GM12875 (cell line): Measurements from ENCODE around the gene C9orf57.

Source experiments
- H3K4me3 ChIP-seq: one replicate; pipeline ENCODE4 v1.5.1; 2011; ENCODE audit warnings: low read depth, low read length, control low read depth
- TF ChIP-seq, protein P1 (sequence below): IDR thresholded peaks from 2 replicates; pipeline ENCODE4 v1.5.1; 2011; ENCODE audit warnings: low read depth, mild to moderate bottlenecking, control low read depth, inconsistent platforms, low read length, moderate library complexity, borderline replicate concordance; ENCODE audit not compliant: insufficient read depth

The C9orf57 gene

DNA sequence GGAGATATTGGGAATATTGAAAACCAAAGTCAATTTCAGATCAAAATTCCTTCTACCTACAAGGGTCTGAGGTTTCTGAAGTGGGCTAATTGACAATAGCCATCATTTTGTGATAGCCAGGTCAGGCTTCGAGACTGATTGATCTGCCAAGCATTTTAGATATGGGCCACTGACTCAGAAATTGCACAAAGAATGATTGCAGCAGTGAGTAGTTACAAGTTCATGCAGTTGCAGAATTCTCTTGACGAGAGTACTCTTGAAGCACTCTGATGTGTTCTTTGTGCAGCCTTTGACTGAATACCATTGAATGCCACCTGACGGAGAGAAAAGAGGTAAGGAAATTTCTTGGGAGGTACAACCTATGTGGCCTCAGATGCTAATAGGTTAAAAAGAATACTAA is 8.3 kb downstream of the C9orf57 start:
- TF ChIP-seq, protein P1, sequence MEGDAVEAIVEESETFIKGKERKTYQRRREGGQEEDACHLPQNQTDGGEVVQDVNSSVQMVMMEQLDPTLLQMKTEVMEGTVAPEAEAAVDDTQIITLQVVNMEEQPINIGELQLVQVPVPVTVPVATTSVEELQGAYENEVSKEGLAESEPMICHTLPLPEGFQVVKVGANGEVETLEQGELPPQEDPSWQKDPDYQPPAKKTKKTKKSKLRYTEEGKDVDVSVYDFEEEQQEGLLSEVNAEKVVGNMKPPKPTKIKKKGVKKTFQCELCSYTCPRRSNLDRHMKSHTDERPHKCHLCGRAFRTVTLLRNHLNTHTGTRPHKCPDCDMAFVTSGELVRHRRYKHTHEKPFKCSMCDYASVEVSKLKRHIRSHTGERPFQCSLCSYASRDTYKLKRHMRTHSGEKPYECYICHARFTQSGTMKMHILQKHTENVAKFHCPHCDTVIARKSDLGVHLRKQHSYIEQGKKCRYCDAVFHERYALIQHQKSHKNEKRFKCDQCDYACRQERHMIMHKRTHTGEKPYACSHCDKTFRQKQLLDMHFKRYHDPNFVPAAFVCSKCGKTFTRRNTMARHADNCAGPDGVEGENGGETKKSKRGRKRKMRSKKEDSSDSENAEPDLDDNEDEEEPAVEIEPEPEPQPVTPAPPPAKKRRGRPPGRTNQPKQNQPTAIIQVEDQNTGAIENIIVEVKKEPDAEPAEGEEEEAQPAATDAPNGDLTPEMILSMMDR: no peak
- no peak overlapping the region for H3K4me3 ChIP-seq

DNA sequence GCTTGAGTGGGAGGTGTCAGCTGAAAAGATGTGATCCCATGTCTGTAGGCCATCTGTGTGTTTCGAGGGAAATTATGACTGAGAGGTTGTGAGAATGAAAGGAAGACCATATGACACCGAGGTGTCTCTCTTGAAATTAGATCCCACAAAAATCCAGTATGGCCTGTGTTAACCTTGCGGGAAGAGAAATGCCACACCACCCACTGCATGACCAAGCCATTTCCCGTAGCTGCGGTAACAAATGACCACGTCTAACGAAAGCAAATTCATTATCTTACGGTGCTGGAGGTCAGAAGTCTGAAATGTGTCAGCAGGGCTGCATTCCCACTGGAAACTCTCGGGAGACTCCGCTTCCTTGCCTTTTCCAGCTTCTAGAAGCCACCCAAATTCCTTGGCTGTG is 11.6 kb downstream of the C9orf57 start:
- TF ChIP-seq, protein P1: no peak
- no peak overlapping the region for H3K4me3 ChIP-seq

DNA sequence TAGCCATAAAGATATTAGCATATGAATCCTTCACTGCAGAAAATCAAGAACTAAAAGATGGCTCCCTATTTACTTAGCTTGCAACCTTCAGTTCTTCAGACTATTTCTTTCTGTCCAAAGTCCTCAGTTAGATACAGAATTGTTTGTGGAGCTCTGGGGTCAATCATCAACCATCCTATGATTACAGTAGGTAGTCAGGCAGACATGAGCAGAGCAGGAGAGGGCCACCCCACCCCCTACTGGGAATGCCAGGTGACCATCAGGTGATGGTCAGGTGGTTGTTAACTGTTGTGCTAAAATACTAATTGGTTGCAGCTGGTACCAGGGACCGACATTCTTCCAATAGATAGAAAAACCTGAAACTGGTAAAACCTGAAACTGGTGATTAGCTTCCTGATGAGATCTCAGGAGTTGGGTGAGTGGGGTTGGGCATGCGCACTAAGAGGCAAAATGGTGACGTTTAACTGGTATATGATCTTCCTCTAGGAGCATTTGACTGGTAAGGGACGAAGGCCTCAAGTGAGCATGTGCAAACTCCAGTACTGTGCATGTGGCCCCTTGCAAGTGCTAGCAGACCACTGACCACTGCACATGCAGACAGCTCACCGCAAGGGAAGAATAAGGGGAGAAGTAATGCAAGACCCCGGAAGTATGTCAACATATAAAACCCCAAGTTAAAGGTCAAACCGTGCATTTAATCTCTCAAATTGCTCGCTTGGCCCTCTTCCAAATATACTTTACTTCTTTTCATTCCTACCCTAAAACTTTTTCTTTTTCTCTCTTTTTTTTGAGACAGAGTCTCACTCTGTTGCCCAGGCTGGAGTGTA is 13.6 kb downstream of the C9orf57 start:
- TF ChIP-seq, protein P1: no peak
- no peak overlapping the region for H3K4me3 ChIP-seq

DNA sequence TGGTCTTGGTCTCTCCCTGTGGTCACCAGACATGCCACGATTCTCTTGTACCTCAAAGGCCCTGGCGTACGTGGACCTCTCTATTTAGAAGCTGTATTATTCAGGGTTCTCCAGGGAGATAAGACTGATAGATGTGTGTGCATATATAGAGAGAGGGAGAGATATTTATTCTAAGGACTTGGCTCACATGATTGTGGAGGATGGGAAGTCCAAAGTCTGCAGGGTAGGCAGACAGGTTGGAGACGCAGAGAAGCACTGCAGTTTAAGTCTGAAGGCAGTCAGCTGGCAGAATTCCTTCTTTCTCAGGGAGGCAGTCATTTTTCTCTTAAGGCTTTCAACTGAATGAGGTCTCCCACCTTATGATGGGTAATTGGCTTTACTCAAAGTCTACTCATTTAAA is 16.3 kb downstream of the C9orf57 start:
- no peak overlapping the region for H3K4me3 ChIP-seq
- TF ChIP-seq, protein P1: no peak

DNA sequence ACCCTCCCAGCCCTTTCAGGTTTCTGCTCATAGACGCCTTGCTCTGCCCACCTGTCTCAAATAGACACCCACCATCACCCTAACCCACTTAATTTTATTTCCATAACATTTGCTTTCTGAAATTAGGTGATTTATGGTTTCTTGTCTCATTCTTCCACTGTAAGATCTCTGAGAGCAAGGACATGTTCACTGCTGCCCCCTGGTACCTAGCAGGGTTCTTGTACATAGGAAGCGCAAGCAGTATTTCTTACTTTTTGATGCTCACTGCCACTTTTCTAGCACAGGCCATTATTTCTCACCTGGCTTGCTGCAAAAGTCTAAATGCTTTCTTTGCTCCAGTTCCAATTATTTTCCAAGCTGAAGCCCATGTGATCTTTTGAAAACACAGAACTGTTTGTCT is 16.8 kb downstream of the C9orf57 start:
- H3K4me3 ChIP-seq: no peak overlapping the region
- TF ChIP-seq, protein P1: no peak

DNA sequence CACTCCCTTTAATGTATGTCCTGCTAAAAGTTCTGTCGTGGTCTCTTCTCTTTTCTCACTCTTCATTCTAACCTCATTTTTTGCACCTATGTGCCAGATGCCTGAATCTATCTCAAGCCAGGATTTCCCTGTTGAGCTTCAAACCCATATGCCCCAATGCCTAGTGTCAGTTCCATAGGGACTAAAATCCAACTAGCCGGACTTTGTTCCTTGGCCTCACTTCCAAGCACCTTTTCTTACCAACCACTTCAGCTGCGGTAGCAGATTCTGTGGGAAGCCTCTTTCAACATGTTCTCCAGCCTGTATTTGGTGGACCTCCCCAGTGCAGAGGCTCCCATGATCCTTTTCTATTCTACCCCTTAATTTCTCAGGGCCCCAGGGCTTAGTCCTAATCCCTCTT is 17.5 kb downstream of the C9orf57 start:
- no peak overlapping the region for H3K4me3 ChIP-seq
- TF ChIP-seq, protein P1: no peak

DNA sequence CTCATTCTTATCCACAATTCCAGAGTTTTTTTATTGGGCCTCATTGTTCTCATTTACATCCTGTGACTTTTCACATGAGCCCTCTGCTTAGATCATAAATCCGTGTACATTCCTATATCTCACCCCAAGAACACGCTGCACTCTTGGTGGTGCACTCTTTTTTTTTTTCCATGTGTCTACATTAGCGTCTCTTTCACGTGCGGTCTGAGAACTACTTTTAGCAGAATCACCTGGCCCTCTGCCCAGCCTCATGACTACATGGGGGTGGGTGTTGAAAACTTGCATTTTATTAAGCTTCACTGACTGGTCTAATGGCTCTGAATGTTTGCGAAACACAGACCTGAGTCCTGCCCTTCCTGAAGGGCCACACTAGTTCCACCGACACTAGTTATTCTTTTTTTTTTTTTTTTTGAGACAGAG is 18.6 kb downstream of the C9orf57 start:
- TF ChIP-seq, protein P1: no peak
- H3K4me3 ChIP-seq: no peak overlapping the region
